ENCODE data around the gene SPINDOC. TPM values are rescaled to one million over a fixed set of nuclear protein-coding genes. Genes with fewer than 3 reads are reported as not detected.
A peak's percentile ranks its signal among the peaks of the same experiment; 100 is the strongest.

SPINDOC gene, protein sequence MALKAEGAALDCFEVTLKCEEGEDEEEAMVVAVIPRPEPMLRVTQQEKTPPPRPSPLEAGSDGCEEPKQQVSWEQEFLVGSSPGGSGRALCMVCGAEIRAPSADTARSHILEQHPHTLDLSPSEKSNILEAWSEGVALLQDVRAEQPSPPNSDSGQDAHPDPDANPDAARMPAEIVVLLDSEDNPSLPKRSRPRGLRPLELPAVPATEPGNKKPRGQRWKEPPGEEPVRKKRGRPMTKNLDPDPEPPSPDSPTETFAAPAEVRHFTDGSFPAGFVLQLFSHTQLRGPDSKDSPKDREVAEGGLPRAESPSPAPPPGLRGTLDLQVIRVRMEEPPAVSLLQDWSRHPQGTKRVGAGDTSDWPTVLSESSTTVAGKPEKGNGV
- total RNA-seq = 10 to 100 TPM; 18.3 to 20.6 TPM
- polyA plus RNA-seq = 10 to 100 TPM in 1 of 2 donors, 1 to 10 TPM in 1; 7.1 to 12.6 TPM
- long read RNA-seq, donor 1, partial matches to known transcripts = 0 of 3 reads
- long read RNA-seq, donor 1, other reads (novel, unspliced or antisense) = 3 of 3 reads
- long read RNA-seq, donor 2, partial matches to known transcripts = 1 of 4 reads
- long read RNA-seq, donor 2, other reads (novel, unspliced or antisense) = 2 of 4 reads

DNA sequence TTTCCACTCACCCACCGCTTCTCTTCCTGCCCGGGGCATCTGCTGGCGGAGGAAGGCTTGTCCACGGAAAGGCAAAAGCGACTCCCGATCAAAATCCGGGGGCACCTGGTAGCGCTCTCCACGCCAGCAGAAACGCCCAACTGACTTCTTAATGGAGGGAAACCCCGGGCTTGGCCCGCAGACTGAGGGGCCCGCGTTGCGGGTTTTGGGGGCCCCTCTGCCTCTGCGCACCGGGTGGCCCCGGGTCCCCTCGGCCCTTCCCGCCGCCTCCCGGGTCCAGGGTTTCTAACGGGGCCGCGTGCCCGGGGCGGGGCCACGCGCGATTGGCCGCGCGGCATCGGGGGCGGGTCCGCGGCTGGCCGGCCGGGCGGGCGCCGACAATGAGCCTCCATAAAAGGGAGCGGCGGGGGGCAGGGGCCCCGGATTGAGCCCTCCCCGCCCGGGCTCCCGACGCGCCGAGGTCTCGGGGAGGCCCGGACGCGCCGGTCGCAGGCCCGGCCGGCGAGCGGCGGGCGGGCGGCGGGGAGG, at the start of gene SPINDOC:
Gene SPINDOC, plus strand, starts transcription at position 422 of the 528 bp plus-strand sequence. CDS start 231 bp downstream, outside the sequence.
- Histone ChIP-seq H3K9me3 (ENCODE audit: control insufficient read depth, low read length) (no peaks in the 10 kb centered on the region), H3K27ac (ENCODE audit: low read depth in 1 of 2, low read length in 2 of 2) (peak within 1 kb of the TSS in 1 of 2 donors; percentile 2), H3K4me1 (ENCODE audit: control insufficient read depth in 1 of 2, insufficient read depth in 2 of 2, low read length in 2 of 2) (peaks cover 0 to 2% of the 10 kb centered on the region in 2 donors), H3K4me3 (ENCODE audit: low read length in 2 of 2) (peak within 1 kb of the TSS; percentile 71 to 96), H3K36me3 (ENCODE audit: control insufficient read depth in 1 of 2, insufficient read depth in 2 of 2, low read length in 1 of 2) (no peaks in the 10 kb centered on the region), H3K27me3 (ENCODE audit: control insufficient read depth in 1 of 2, insufficient read depth in 2 of 2, low read length in 1 of 2) (no peaks in the 10 kb centered on the region)
- WGBS, 2 donors = 1% methylated on average over 41 to 65 of the region's 65 CpGs
- ATAC-seq (ENCODE audit: low FRiP score) (peak; percentile 92), DNase-seq (peak; percentile 86 to 94)
- intact Hi-C loops (cut with DNase I) = no loop called here

DNA sequence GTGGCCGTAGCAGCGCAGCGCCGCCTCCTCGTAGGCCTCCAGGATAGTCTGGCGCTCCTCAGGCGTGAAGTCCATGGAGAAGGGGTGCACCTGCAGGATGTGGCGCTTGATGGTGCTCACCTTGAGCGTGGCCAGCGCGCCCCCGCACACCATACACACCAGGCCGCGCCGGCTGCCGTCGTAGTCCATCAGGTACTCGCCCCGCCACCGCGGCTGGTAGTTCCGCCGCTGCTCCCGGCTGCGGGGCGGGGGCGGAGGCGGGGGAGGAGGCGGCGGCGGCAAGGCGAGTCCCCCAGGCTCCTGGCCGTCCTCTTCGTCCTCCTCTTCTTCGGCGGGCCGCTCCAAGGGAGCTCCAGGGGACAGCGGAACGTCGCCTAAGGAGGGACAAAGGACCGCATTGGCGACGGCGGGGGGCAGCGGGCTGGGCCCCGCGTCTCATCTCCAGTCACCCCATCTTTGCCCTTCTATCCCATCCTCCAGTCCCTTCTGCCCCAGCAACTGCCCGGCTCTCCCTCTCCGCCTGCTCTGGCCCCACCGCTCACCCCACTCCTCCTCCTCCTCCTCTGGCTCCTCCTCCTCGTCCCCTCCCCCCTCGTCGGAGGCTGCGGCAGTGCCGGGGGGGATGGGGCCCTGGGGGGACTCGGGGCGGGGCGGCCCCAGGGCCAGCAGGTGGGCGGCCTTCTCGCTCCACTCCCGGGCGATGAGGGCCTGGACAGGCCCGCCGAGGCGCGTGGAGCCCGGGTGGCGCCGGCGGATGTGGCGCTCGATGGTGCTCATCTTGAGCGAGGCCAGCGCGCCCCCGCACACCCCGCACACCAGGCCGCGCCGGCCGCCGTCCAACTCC, 49.5 kb upstream of the SPINDOC start:
- Histone ChIP-seq H3K27me3 (ENCODE audit: control insufficient read depth in 1 of 2, insufficient read depth in 2 of 2, low read length in 1 of 2) (no peaks in the 10 kb centered on the region), H3K9me3 (ENCODE audit: control insufficient read depth, low read length) (no peaks in the 10 kb centered on the region), H3K4me1 (ENCODE audit: control insufficient read depth in 1 of 2, insufficient read depth in 2 of 2, low read length in 2 of 2) (no peaks in the 10 kb centered on the region), H3K27ac (ENCODE audit: low read depth in 1 of 2, low read length in 2 of 2) (no peak overlapping the region), H3K4me3 (ENCODE audit: low read length in 2 of 2) (no peak overlapping the region), H3K36me3 (ENCODE audit: control insufficient read depth in 1 of 2, insufficient read depth in 2 of 2, low read length in 1 of 2) (no peaks in the 10 kb centered on the region)
- DNase-seq (peak; percentile 55 to 77), ATAC-seq (ENCODE audit: low FRiP score) (no peak)
- intact Hi-C loops (cut with DNase I) = loop anchor here in 1 of 2 donors (10.0 kb wide), 2 partner anchors 81 to 391 kb away; no protein-coding TSS in a partner anchor
- 75 to 84% methylated on average over 62 to 82 of the region's 82 CpGs for WGBS, 2 donors

DNA sequence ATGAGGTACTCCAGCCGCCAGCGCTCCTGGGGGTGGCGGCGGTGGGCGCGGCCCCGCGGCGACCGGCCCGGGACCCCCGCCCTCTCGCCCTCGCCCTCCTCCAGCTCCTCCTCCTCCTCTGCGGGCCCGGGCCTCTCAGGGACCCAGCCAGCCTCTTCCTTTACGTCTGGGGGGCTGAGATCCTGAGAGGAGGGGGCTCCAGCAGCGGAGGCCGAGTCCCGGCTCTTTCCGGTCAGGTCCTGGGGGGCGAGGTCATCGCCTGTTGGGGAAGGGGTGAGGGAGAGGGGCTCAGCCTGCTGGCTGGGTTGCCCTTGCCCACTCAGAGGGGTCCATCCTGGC, 48.9 kb upstream of the SPINDOC start:
- intact Hi-C loops (cut with DNase I) = loop anchor here in 1 of 2 donors (10.0 kb wide), 2 partner anchors 80 to 390 kb away; no protein-coding TSS in a partner anchor
- Histone ChIP-seq H3K9me3 (ENCODE audit: control insufficient read depth, low read length) (no peaks in the 10 kb centered on the region), H3K27ac (ENCODE audit: low read depth in 1 of 2, low read length in 2 of 2) (no peak overlapping the region), H3K36me3 (ENCODE audit: control insufficient read depth in 1 of 2, insufficient read depth in 2 of 2, low read length in 1 of 2) (no peaks in the 10 kb centered on the region), H3K27me3 (ENCODE audit: control insufficient read depth in 1 of 2, insufficient read depth in 2 of 2, low read length in 1 of 2) (no peaks in the 10 kb centered on the region), H3K4me3 (ENCODE audit: low read length in 2 of 2) (no peak overlapping the region), H3K4me1 (ENCODE audit: control insufficient read depth in 1 of 2, insufficient read depth in 2 of 2, low read length in 2 of 2) (no peaks in the 10 kb centered on the region)
- DNase-seq (peak in 1 of 2 donors; percentile 55), ATAC-seq (ENCODE audit: low FRiP score) (no peak)
- WGBS, 2 donors = 84 to 86% methylated on average over 15 to 23 of the region's 23 CpGs

DNA sequence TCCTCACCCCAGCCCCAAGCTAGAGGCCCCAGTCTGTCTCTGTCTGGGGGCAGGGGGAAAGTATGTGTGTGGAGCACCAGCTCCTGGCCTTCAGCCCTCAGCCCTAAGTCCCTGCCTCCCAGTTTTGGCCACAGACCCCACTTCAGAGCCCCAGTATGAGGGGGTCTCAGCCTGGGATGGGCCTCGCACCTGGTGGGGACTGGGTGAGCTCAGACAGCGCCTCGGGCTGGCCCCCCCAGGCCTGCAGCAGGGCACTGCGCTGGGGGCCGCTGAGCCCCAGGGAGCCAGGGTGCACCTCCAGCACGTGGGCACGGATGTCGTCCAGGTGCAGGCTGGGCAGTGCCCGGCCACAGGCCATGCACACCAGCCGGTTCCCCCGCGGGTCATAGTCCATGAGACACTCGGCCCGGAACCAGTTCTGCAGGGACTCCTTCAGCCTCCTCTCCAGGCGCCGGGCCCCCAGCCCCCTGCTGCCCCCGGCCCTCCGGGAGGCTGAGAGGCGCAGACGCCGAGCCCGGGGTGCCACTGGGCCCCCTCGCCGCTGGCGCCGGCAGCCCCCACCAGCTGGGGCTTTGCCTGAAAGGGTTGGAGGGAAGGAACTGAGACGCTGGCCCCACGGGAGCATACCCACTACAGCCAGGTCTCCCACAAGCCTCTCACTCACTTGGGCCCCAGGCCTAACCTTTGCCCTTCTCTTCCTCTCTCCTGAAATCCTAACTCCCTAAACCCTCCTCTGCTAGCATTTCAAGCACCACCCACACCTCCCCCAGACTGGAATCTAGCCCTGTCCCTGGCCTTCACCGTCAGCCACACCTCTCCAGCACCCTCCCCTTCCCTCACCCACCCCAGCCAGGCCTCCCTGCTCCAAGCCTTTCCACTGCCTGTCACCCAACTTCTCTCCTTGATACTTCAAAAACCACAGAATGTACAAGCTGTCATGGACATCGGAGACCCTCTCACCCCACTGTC, 48.3 kb upstream of the SPINDOC start:
- intact Hi-C loops (cut with DNase I) = loop anchor here (5.0 to 10.0 kb wide), 4 partner anchors 42 to 390 kb away; no protein-coding TSS in a partner anchor
- no peak overlapping the region for H3K4me3 ChIP-seq (ENCODE audit: low read length in 2 of 2)
- ATAC-seq (ENCODE audit: low FRiP score) (no peak), DNase-seq (peak in 1 of 2 donors; percentile 49)
- no peaks in the 10 kb centered on the region for H3K36me3 ChIP-seq (ENCODE audit: control insufficient read depth in 1 of 2, insufficient read depth in 2 of 2, low read length in 1 of 2)
- WGBS, 2 donors = 85 to 86% methylated on average over 22 to 30 of the region's 30 CpGs
- no peaks in the 10 kb centered on the region for H3K4me1 ChIP-seq (ENCODE audit: control insufficient read depth in 1 of 2, insufficient read depth in 2 of 2, low read length in 2 of 2)
- H3K9me3 ChIP-seq (ENCODE audit: control insufficient read depth, low read length) = no peaks in the 10 kb centered on the region
- no peaks in the 10 kb centered on the region for H3K27me3 ChIP-seq (ENCODE audit: control insufficient read depth in 1 of 2, insufficient read depth in 2 of 2, low read length in 1 of 2)
- H3K27ac ChIP-seq (ENCODE audit: low read depth in 1 of 2, low read length in 2 of 2) = no peak overlapping the region

DNA sequence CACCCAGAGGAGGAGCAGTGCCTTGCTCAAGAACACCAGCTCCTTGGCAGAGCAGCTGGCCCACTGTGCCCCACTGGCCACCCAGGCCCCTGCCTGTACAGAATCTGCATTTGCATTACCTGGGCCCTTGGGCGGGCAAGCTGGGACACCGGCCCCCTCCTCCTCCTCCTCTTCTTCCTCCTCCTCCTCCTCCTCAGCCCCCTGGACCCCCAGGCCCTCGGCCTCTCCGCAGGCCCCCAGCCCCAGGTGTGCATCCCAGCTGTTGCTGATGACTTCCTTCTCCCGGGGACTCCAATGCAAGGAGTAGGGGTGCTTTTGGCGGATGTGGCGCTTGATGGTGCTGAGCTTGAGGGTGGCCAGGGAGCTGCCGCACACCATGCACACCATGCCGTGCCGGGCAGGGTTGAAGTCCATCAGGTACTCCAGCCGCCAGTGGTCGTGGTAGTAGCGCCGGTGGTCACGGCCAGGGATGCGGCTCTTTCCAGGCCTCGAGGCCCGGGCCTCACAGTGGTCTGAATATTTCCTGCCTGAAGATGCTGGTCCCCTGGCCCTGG, 47.5 kb upstream of the SPINDOC start:
- no peaks in the 10 kb centered on the region for H3K9me3 ChIP-seq (ENCODE audit: control insufficient read depth, low read length)
- H3K4me1 ChIP-seq (ENCODE audit: control insufficient read depth in 1 of 2, insufficient read depth in 2 of 2, low read length in 2 of 2) = no peaks in the 10 kb centered on the region
- WGBS, 2 donors = 88% methylated on average over 18 of the region's 18 CpGs
- DNase-seq = peak in 1 of 2 donors; percentile 76
- no peak overlapping the region for H3K4me3 ChIP-seq (ENCODE audit: low read length in 2 of 2)
- intact Hi-C loops (cut with DNase I) = loop anchor here (5.0 to 10.0 kb wide), 4 partner anchors 42 to 389 kb away; no protein-coding TSS in a partner anchor
- no peaks in the 10 kb centered on the region for H3K36me3 ChIP-seq (ENCODE audit: control insufficient read depth in 1 of 2, insufficient read depth in 2 of 2, low read length in 1 of 2)
- no peaks in the 10 kb centered on the region for H3K27me3 ChIP-seq (ENCODE audit: control insufficient read depth in 1 of 2, insufficient read depth in 2 of 2, low read length in 1 of 2)
- H3K27ac ChIP-seq (ENCODE audit: low read depth in 1 of 2, low read length in 2 of 2) = no peak overlapping the region
- no peak for ATAC-seq (ENCODE audit: low FRiP score)

DNA sequence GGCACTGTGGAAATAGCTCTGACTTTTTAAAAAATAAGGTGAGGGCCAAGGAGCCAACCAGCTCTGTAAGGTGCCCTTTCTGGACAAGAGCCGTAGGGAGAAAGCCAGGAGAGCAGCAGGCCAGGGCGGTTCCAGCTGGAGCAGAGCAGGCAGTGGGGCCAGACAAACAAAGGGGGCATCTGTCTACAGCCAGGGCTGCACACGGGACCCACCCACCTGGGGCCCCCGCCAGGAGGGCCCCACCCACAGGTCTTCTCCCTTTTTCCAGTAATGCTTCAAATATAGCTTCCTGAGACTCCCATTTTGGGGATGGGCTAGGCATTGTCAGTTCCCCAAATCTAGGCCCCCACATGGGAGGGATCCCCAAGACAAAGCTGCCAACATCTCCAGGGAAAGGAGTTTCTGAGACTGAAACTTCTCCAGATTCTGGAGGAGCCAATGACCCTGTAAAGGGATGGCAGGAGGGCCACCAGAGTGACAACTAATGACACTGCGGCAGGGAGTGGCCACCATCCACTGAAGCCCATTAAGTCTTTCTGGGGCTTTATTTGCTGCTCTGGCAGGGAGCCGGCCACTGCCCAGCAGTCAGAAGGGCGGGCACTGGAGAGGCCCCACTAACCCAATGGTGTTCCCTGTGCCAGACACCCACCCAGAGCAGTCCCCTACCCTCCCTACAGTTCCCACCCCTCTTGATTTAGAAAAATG, 46.6 kb upstream of the SPINDOC start:
- 52 to 59% methylated on average over 7 of the region's 7 CpGs for WGBS, 2 donors
- no peaks in the 10 kb centered on the region for H3K4me1 ChIP-seq (ENCODE audit: control insufficient read depth in 1 of 2, insufficient read depth in 2 of 2, low read length in 2 of 2)

DNA sequence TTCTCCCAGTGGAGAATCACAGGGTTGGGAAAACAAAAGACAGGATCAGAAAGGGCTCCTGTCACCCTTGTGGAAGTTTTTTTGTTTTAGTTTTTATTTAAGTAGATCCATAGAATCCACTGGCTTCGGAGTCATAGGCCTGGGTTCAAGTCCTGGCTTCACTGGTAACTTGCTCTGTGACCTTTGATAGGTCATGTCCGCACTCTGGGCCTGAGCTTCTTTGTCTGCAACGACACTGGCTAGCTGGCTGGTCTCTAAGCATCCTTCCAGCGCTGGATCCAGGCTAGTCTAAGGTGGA, 46.0 kb upstream of the SPINDOC start:
- no peaks in the 10 kb centered on the region for H3K36me3 ChIP-seq (ENCODE audit: control insufficient read depth in 1 of 2, insufficient read depth in 2 of 2, low read length in 1 of 2)
- WGBS, 2 donors = 12 to 15% methylated on average over 4 of the region's 4 CpGs
- H3K9me3 ChIP-seq (ENCODE audit: control insufficient read depth, low read length) = no peaks in the 10 kb centered on the region
- ATAC-seq (ENCODE audit: low FRiP score) = no peak
- peak overlapping the region; percentile 93 to 96 for H3K4me3 ChIP-seq (ENCODE audit: low read length in 2 of 2)
- no peaks in the 10 kb centered on the region for H3K27me3 ChIP-seq (ENCODE audit: control insufficient read depth in 1 of 2, insufficient read depth in 2 of 2, low read length in 1 of 2)
- no peaks in the 10 kb centered on the region for H3K4me1 ChIP-seq (ENCODE audit: control insufficient read depth in 1 of 2, insufficient read depth in 2 of 2, low read length in 2 of 2)
- DNase-seq = no peak
- intact Hi-C loops (cut with DNase I) = loop anchor here (5.0 to 10.0 kb wide), 4 partner anchors 40 to 388 kb away; no protein-coding TSS in a partner anchor
- no peak overlapping the region for H3K27ac ChIP-seq (ENCODE audit: low read depth in 1 of 2, low read length in 2 of 2)

More for the DNA sequence above, 46.6 kb upstream of the SPINDOC start:
- H3K4me3 ChIP-seq (ENCODE audit: low read length in 2 of 2) = no peak overlapping the region
- H3K36me3 ChIP-seq (ENCODE audit: control insufficient read depth in 1 of 2, insufficient read depth in 2 of 2, low read length in 1 of 2) = no peaks in the 10 kb centered on the region
- H3K9me3 ChIP-seq (ENCODE audit: control insufficient read depth, low read length) = no peaks in the 10 kb centered on the region
- H3K27ac ChIP-seq (ENCODE audit: low read depth in 1 of 2, low read length in 2 of 2) = no peak overlapping the region
- H3K27me3 ChIP-seq (ENCODE audit: control insufficient read depth in 1 of 2, insufficient read depth in 2 of 2, low read length in 1 of 2) = no peaks in the 10 kb centered on the region
- intact Hi-C loops (cut with DNase I) = loop anchor here (5.0 to 10.0 kb wide), 4 partner anchors 41 to 388 kb away; no protein-coding TSS in a partner anchor
- ATAC-seq (ENCODE audit: low FRiP score) (no peak), DNase-seq (no peak)

Data from aorta (tissue), 5 donors.